ENCODE results near the gene LEFTY1. TPM values are rescaled to one million over a fixed set of nuclear protein-coding genes. Genes with fewer than 3 reads are reported as not detected.

Gene LEFTY1
- total RNA-seq, 1 experiment from 2014 or later = 0.64 TPM

GRCh38 chr1:225937048-225937968, 48.4 kb upstream of the LEFTY1 start:
- no peak for TF ChIP-seq YY1 (IDR thresholded peaks at IDR 0.05; ENCODE audit: extremely low read depth, insufficient replicate concordance, low read depth, low read length)
- RAD21 ChIA-PET (ENCODE audit: low non-redundant PET in 1 of 2, low total read pairs in 2 of 2, uncharacterized antibody in 2 of 2, unreplicated experiment in 2 of 2) = no interaction called here
- POLR2A ChIA-PET = interaction anchor here (2.3 kb wide), 1 partner anchor 13 kb away, joined by 5 read pairs; the partner anchor contains the start of gene PYCR2
- H3K36me3 ChIP-seq (ENCODE audit: control insufficient read depth in 1 of 2, insufficient read depth in 2 of 2, low read length in 2 of 2) = no peaks in the 10 kb centered on the region
- no peak for ATAC-seq
- no peak overlapping the region for H2AFZ ChIP-seq (ENCODE audit: low read depth, low read length, poor library complexity, severe bottlenecking)
- no peak overlapping the region for H3K27ac ChIP-seq (ENCODE audit: low read depth, low read length)
- no peaks in the 10 kb centered on the region for H3K9me3 ChIP-seq (ENCODE audit: control insufficient read depth in 1 of 2, insufficient read depth in 1 of 2, low read depth in 1 of 2, low read length in 2 of 2)
- H3K9me2 ChIP-seq (ENCODE audit: insufficient read depth) = no peaks in the 10 kb centered on the region
- no TSS peak for BruUV-seq (replicated peaks)
- H3K9ac ChIP-seq (ENCODE audit: low read length) = no peak overlapping the region
- H4K20me1 ChIP-seq (ENCODE audit: insufficient read depth) = no peaks in the 10 kb centered on the region
- intact Hi-C loops (cut with micrococcal nuclease) = no loop called here
- CTCF ChIA-PET = no interaction called here
- no peaks in the 10 kb centered on the region for H3K27me3 ChIP-seq (ENCODE audit: insufficient read depth, low read length)
- H3K4me2 ChIP-seq (ENCODE audit: low read length) = no peak overlapping the region
- H3K79me2 ChIP-seq (ENCODE audit: insufficient read depth, low read length) = no peaks in the 10 kb centered on the region
- no peak overlapping the region for H3K4me3 ChIP-seq (replicated peaks in 1 of 2; ENCODE audit: low read depth in 1 of 2, low read length in 2 of 2)
- H3K4me1 ChIP-seq (ENCODE audit: control insufficient read depth in 1 of 2, insufficient read depth in 2 of 2, low read length in 2 of 2) = no peaks in the 10 kb centered on the region; a peak in 1 of 4 replicates
- DNase-seq (ENCODE audit: low read depth, low spot score) = no peak

GRCh38 chr1:225936523-225936922, 47.6 kb upstream of the LEFTY1 start:
- no peak overlapping the region for H3K4me3 ChIP-seq (replicated peaks in 1 of 2; ENCODE audit: low read depth in 1 of 2, low read length in 2 of 2)
- no peak for ATAC-seq
- ChIA-PET POLR2A (interaction anchor here (2.3 kb wide), 1 partner anchor 12 kb away, joined by 5 read pairs; the partner anchor contains the start of gene PYCR2), RAD21 (ENCODE audit: low non-redundant PET in 1 of 2, low total read pairs in 2 of 2, uncharacterized antibody in 2 of 2, unreplicated experiment in 2 of 2) (no interaction called here), CTCF (no interaction called here)
- H3K79me2 ChIP-seq (ENCODE audit: insufficient read depth, low read length) = no peaks in the 10 kb centered on the region
- TF ChIP-seq EGR1 (IDR thresholded peaks at IDR 0.05; ENCODE audit: low read depth) (no peak), EZH2 (IDR thresholded peaks at IDR 0.05) (no peak), EZH2phosphoT487 (IDR thresholded peaks at IDR 0.05; ENCODE audit: borderline replicate concordance) (no peak), ATF3 (IDR thresholded peaks at IDR 0.05) (no peak), ZNF274 (IDR thresholded peaks at IDR 0.05; ENCODE audit: low read depth, low read length) (no peak), POLR2AphosphoS5 (IDR thresholded peaks at IDR 0.05; ENCODE audit: low read depth, low read length) (no peak), SIN3A (IDR thresholded peaks at IDR 0.05; ENCODE audit: low read depth) (no peak), REST (IDR thresholded peaks at IDR 0.05; ENCODE audit: low read depth) (no peak), RAD21 (IDR thresholded peaks at IDR 0.05; ENCODE audit: low read depth) (no peak), POLR2A (IDR thresholded peaks at IDR 0.05; ENCODE audit: borderline replicate concordance, extremely low read depth, insufficient read depth, insufficient read length) (no peak), SRF (IDR thresholded peaks at IDR 0.05; ENCODE audit: low read depth) (no peak)
- DNase-seq (ENCODE audit: low read depth, low spot score) = no peak
- H3K9me3 ChIP-seq (ENCODE audit: control insufficient read depth in 1 of 2, insufficient read depth in 1 of 2, low read depth in 1 of 2, low read length in 2 of 2) = no peaks in the 10 kb centered on the region
- no peaks in the 10 kb centered on the region for H3K27me3 ChIP-seq (ENCODE audit: insufficient read depth, low read length)
- H2AFZ ChIP-seq (ENCODE audit: low read depth, low read length, poor library complexity, severe bottlenecking) = no peak overlapping the region
- H3K9me2 ChIP-seq (ENCODE audit: insufficient read depth) = no peaks in the 10 kb centered on the region
- intact Hi-C loops (cut with micrococcal nuclease) = no loop called here
- H3K36me3 ChIP-seq (ENCODE audit: control insufficient read depth in 1 of 2, insufficient read depth in 2 of 2, low read length in 2 of 2) = no peaks in the 10 kb centered on the region
- no peaks in the 10 kb centered on the region; a peak in 1 of 4 replicates for H3K4me1 ChIP-seq (ENCODE audit: control insufficient read depth in 1 of 2, insufficient read depth in 2 of 2, low read length in 2 of 2)
- no peaks in the 10 kb centered on the region for H4K20me1 ChIP-seq (ENCODE audit: insufficient read depth)
- no peak overlapping the region for H3K9ac ChIP-seq (ENCODE audit: low read length)
- BruUV-seq (replicated peaks) = no TSS peak
- no peak overlapping the region for H3K4me2 ChIP-seq (ENCODE audit: low read length)
- H3K27ac ChIP-seq (ENCODE audit: low read depth, low read length) = no peak overlapping the region

Data from HCT116 (cell line).